Measurements from ENCODE around the gene LDAH.
A peak's percentile ranks its signal among the peaks of the same experiment; 100 is the strongest.

LDAH gene

DNA sequence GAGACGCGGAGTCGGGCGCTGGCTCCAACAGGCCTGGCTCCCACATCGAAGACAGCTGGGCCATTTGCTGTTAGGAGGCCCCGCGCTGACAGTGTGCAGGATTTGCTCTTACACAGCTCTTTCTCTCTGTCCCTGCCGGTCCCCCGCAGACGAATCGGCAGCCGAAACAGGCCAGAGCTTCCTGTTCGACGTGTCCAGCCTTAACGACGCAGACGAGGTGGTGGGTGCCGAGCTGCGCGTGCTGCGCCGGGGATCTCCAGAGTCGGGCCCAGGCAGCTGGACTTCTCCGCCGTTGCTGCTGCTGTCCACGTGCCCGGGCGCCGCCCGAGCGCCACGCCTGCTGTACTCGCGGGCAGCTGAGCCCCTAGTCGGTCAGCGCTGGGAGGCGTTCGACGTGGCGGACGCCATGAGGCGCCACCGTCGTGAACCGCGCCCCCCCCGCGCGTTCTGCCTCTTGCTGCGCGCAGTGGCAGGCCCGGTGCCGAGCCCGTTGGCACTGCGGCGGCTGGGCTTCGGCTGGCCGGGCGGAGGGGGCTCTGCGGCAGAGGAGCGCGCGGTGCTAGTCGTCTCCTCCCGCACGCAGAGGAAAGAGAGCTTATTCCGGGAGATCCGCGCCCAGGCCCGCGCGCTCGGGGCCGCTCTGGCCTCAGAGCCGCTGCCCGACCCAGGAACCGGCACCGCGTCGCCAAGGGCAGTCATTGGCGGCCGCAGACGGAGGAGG lies 152.4 kb downstream of the LDAH start:
- Histone ChIP-seq H3K9me3 (replicated peaks; ENCODE audit: low read length) (no peaks in the 10 kb centered on the region), H3K27me3 (ENCODE audit: control insufficient read depth, insufficient read depth, low read length) (peaks cover 79% of the 10 kb centered on the region), H3K36me3 (ENCODE audit: insufficient read depth, low read length) (no peaks in the 10 kb centered on the region), H3K9ac (ENCODE audit: low read depth, low read length) (no peak overlapping the region), H3K4me3 (ENCODE audit: low read length) (no peak overlapping the region), H3K4me1 (ENCODE audit: control insufficient read depth, insufficient read depth, low read length) (peaks cover 15% of the 10 kb centered on the region), H3K4me2 (ENCODE audit: low read length) (peak overlapping the region; percentile 10)

DNA sequence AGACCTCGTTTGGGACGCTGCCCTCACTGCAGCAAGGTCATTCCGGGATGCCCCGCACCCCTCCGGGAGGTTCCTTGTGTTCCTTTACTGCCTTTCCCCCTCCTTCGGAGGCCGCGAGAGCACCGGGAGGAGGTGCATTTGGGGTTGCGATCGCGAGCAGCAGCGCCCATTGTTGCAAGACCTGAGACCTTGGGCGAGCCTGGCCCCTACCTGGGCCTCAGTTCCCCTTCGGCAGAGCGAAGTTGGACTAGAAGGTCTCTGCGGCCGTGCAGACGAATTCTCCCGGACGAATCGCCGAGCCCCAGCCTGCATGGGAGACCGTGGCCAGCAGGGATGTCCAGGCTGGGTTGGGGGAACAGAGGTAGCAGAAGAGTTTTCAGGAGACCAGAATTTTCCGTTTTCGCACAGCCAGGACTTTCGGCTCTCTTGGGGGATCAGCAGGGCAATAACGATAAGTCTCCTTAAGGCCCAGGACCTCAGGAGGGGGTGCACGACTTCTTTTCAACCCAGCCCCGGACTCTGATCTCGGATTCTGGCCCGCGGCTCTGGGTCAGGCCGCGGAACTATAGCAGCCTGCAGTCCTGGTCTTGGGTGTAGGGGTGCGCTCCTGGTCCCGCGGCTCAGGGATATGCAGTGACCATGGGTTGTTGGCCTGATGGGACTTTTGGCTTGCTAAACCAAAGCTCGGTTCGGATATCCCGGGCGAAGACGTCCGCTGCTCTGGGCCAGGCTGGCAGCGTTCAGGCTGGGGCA lies 153.2 kb downstream of the LDAH start:
- no peak overlapping the region for H3K4me3 ChIP-seq (ENCODE audit: low read length)

DNA sequence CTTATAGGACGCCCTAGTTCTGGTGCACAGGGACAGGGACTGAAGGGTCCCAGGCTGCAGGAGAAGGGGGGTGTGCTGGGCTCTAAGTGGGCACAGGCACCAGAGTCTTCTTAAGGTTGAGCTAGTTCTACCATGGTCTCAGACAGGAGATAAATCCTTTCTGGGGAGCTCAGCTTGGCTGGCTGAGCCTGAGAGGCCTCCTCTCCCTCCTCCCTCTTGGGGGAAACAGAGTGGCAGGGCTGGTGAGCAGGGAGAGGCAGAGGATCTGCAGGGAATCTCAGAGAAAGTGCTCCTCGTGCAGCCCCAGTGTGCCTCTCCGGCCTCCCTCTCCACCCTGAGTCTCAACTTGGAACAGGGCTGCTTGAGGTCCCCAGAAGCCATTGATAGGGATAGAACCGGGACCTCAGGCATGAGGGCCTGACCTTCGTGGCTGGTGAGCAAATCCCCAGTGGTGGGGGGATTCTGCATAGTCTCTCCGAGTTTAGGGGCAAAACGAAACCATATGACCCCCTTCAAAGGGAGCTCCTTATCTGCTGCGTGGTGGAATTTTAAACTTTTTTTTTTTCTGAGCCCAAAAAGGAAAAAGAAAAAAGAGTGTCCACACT lies 153.9 kb downstream of the LDAH start:
- peaks cover 7% of the 10 kb centered on the region for H3K4me1 ChIP-seq (ENCODE audit: control insufficient read depth, insufficient read depth, low read length)
- H3K4me2 ChIP-seq (ENCODE audit: low read length), result no peak overlapping the region
- peaks cover 94% of the 10 kb centered on the region for H3K27me3 ChIP-seq (ENCODE audit: control insufficient read depth, insufficient read depth, low read length)
- no peak overlapping the region for H3K9ac ChIP-seq (ENCODE audit: low read depth, low read length)
- no peak overlapping the region for H3K4me3 ChIP-seq (ENCODE audit: low read length)
- no peaks in the 10 kb centered on the region for H3K36me3 ChIP-seq (ENCODE audit: insufficient read depth, low read length)
- H3K9me3 ChIP-seq (replicated peaks; ENCODE audit: low read length), result no peaks in the 10 kb centered on the region

More for the DNA sequence above, 153.2 kb downstream of the LDAH start:
- Histone ChIP-seq H3K9ac (ENCODE audit: low read depth, low read length) (no peak overlapping the region), H3K9me3 (replicated peaks; ENCODE audit: low read length) (no peaks in the 10 kb centered on the region), H3K4me1 (ENCODE audit: control insufficient read depth, insufficient read depth, low read length) (peaks cover 9% of the 10 kb centered on the region), H3K4me2 (ENCODE audit: low read length) (peak overlapping the region; percentile 10), H3K36me3 (ENCODE audit: insufficient read depth, low read length) (no peaks in the 10 kb centered on the region), H3K27me3 (ENCODE audit: control insufficient read depth, insufficient read depth, low read length) (peaks cover 86% of the 10 kb centered on the region)

DNA sequence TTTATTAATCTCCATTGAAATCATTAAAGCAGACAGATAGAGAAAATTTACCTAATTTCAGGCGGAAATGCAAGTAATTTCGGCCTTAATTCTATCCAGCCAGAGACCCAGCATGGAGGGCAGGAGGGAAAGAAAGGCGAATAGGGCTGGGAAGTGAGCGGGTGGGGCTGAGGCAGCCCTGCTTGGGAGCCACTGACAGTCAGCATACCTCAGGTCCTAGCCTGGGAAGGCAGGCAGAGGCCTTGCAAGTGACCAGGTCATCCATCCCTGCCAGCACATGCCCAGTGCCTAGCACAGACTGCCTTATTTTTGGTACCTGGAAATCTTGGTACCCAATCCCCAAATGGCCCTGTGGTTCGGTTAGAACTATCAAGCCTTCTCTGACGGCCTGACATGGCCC lies 154.4 kb downstream of the LDAH start:
- Histone ChIP-seq H3K27me3 (ENCODE audit: control insufficient read depth, insufficient read depth, low read length) (peaks cover 94% of the 10 kb centered on the region), H3K4me1 (ENCODE audit: control insufficient read depth, insufficient read depth, low read length) (peaks cover 7% of the 10 kb centered on the region), H3K9me3 (replicated peaks; ENCODE audit: low read length) (no peaks in the 10 kb centered on the region), H3K4me3 (ENCODE audit: low read length) (no peak overlapping the region), H3K36me3 (ENCODE audit: insufficient read depth, low read length) (no peaks in the 10 kb centered on the region), H3K9ac (ENCODE audit: low read depth, low read length) (no peak overlapping the region), H3K4me2 (ENCODE audit: low read length) (no peak overlapping the region)

DNA sequence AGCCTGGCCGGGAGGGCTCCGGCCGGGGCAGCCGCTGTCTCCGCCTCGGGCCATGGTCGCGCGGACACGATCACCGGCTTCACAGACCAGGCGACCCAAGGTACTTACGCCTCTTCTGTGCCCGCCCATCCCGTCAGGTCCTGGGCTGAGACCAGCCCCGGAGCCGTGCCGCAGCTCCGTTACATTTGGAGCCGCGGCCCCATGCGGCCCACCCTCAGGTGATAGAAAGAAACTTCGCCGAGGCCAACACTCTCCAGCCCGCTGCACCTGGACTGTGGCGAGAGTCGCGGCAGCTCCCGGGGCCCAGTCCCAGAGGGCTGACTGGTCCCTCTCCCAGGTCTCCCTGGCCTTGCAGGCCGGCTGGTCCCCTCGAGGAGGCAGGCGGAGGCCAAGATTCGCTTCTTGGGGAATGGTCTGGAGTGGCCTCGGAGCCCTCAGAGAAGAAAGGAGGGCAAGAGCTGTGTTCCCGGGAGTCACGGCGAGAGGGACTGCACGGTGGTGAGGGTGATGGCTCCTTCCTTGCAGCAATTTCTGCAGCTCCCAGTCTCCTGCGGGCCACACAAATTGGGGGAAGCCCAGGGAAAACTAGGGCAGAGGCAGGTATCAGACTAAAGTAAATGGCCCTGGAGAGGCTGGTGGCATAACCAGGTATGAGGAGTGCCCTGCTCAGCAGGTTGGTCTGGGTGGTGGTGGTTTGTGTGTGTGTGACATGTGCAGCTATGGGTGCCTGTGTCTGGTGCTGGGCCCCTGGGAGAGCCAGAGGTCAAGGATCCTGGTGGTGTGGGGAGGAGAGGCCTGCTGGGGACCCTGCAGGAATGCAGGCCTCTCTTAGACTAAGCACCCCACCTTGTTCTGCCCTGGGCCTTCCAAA lies 155.1 kb downstream of the LDAH start:
- H3K9me3 ChIP-seq (replicated peaks; ENCODE audit: low read length), result no peaks in the 10 kb centered on the region
- H3K27me3 ChIP-seq (ENCODE audit: control insufficient read depth, insufficient read depth, low read length), result peaks cover 93% of the 10 kb centered on the region
- H3K36me3 ChIP-seq (ENCODE audit: insufficient read depth, low read length), result no peaks in the 10 kb centered on the region
- H3K4me1 ChIP-seq (ENCODE audit: control insufficient read depth, insufficient read depth, low read length), result peaks cover 7% of the 10 kb centered on the region
- H3K9ac ChIP-seq (ENCODE audit: low read depth, low read length), result no peak overlapping the region
- peak overlapping the region; percentile 47 for H3K4me3 ChIP-seq (ENCODE audit: low read length)
- H3K4me2 ChIP-seq (ENCODE audit: low read length), result peak overlapping the region; percentile 79

DNA sequence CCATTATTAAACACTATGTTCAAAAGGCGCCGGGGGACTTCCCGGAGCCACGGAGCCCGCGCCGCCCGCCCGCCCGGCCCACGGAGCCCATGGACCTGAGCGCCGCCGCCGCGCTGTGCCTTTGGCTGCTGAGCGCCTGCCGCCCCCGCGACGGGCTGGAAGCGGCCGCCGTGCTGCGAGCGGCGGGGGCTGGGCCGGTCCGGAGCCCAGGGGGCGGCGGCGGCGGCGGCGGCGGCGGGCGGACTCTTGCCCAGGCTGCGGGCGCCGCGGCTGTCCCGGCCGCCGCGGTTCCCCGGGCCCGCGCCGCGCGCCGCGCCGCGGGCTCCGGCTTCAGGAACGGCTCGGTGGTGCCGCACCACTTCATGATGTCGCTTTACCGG lies 155.8 kb downstream of the LDAH start:
- peak overlapping the region; percentile 47 for H3K4me3 ChIP-seq (ENCODE audit: low read length)
- peak overlapping the region; percentile 79 for H3K4me2 ChIP-seq (ENCODE audit: low read length)
- peaks cover 93% of the 10 kb centered on the region for H3K27me3 ChIP-seq (ENCODE audit: control insufficient read depth, insufficient read depth, low read length)
- no peak overlapping the region for H3K9ac ChIP-seq (ENCODE audit: low read depth, low read length)
- H3K9me3 ChIP-seq (replicated peaks; ENCODE audit: low read length), result no peaks in the 10 kb centered on the region
- peaks cover 7% of the 10 kb centered on the region for H3K4me1 ChIP-seq (ENCODE audit: control insufficient read depth, insufficient read depth, low read length)
- no peaks in the 10 kb centered on the region for H3K36me3 ChIP-seq (ENCODE audit: insufficient read depth, low read length)

DNA sequence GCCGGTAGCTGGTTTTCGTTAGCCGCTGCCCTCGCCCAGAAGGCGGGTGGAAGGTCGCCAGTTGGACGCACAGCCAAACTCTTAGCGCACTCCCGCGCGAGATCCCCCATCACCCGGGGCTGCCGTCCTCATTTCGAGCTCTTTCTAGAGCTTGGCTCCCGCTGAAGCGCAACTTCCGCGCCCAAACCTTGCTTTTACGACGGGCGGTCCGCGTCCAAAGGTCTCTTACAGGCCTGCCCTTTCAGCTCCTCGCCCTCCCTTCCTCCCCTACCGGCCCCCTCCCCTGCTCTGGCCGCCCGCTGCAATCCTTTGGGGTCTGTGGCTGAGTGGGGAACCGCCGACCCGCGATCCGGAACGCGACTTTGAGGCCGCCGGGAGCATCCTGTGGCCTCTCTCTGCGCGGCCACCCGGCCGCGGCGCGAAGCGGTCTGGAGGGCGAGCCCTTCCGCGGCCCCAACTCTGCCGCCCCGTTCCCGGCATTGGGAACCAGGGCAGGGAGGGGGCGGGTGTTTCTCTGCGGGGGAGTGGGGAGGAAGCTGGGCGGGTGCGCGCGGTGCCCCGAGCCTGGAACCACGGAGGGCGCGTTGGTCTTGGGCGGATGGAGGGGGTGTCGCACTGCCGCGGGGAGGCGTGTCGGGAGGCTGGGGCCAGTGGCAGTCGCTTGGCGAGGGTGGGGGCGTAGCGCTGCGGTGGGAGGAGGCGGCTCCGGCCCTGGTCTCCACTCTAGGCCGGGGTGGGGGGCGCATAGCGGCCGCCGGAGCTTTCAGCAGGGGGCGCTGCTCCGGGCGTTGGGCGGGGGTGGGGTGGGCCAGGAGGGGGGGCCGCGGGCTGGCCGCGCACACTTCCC lies 156.4 kb downstream of the LDAH start, which contains the start of gene GDF7:
TSS of gene GDF7 (plus strand) at position 841 of the 847 bp plus-strand sequence. CDS start 96 bp downstream, outside the sequence.
- Histone ChIP-seq H3K4me2 (ENCODE audit: low read length) (peak within 1 kb of the TSS; percentile 79), H3K4me1 (ENCODE audit: control insufficient read depth, insufficient read depth, low read length) (peaks cover 7% of the 10 kb centered on the region), H3K36me3 (ENCODE audit: insufficient read depth, low read length) (no peaks in the 10 kb centered on the region), H3K27me3 (ENCODE audit: control insufficient read depth, insufficient read depth, low read length) (peaks cover 93% of the 10 kb centered on the region), H3K9me3 (replicated peaks; ENCODE audit: low read length) (no peaks in the 10 kb centered on the region), H3K9ac (ENCODE audit: low read depth, low read length) (no peak within 1 kb of the TSS), H3K4me3 (ENCODE audit: low read length) (peak within 1 kb of the TSS; percentile 57)

DNA sequence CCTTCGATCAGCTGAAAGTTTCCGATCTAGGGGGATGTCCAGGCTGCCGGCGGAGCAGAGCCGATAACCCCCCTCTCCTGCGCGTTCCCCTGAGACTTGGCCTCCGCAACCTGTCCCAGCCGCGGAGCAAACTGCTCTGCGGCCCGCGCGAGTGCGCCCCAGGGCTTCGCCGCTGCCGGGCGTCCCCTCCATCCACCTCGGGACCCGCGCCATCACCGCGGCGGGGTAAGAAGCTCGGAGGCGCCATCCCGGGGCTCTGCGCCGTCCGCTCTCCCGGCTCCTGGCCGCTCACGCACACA lies 156.9 kb downstream of the LDAH start:
- no peaks in the 10 kb centered on the region for H3K36me3 ChIP-seq (ENCODE audit: insufficient read depth, low read length)
- no peaks in the 10 kb centered on the region for H3K9me3 ChIP-seq (replicated peaks; ENCODE audit: low read length)
- H3K9ac ChIP-seq (ENCODE audit: low read depth, low read length), result no peak overlapping the region
- H3K4me1 ChIP-seq (ENCODE audit: control insufficient read depth, insufficient read depth, low read length), result peaks cover 7% of the 10 kb centered on the region
- peak overlapping the region; percentile 57 for H3K4me3 ChIP-seq (ENCODE audit: low read length)
- peaks cover 89% of the 10 kb centered on the region for H3K27me3 ChIP-seq (ENCODE audit: control insufficient read depth, insufficient read depth, low read length)
- H3K4me2 ChIP-seq (ENCODE audit: low read length), result peak overlapping the region; percentile 73

DNA sequence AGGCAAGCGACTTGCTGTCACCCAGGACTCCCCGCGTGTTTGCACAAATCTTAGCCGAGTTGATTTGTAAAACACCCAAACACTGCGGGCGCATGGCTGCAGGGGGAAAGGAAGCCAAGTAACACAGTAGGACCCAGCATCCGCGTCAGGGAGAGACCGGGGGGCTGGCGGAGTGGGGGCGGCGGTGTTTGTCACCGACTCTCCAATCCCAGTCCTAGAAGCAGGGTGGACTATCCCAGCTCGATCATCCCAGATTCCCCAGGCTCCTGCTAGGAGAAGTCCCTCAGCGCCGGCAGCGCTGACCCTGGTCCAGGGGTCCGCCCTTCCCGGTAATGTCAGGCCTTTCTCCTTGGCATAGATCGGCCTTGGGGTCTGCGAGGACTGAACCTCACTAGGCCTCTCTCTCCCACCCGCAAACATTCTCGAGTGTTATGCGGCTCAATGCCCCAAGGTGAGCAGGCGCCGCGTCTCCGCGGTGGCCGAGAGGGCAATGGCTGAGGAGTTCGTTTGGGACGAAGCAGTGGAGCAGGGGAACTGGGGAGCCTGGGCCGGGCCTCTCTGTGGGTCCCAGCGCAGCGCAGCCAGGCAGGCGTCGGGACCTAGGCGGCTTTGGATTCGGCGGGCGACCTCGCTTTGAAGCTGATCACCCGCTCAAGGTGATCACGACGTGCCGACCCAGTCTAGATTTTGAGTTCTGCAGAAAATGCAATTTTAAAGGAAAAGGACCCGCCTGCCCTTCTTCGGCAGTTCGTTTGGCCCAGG lies 157.5 kb downstream of the LDAH start:
- Histone ChIP-seq H3K4me2 (ENCODE audit: low read length) (peak overlapping the region; percentile 73), H3K9ac (ENCODE audit: low read depth, low read length) (no peak overlapping the region), H3K4me1 (ENCODE audit: control insufficient read depth, insufficient read depth, low read length) (peaks cover 7% of the 10 kb centered on the region), H3K36me3 (ENCODE audit: insufficient read depth, low read length) (no peaks in the 10 kb centered on the region), H3K9me3 (replicated peaks; ENCODE audit: low read length) (no peaks in the 10 kb centered on the region), H3K27me3 (ENCODE audit: control insufficient read depth, insufficient read depth, low read length) (peaks cover 88% of the 10 kb centered on the region), H3K4me3 (ENCODE audit: low read length) (peak overlapping the region; percentile 4)

All from skeletal muscle satellite cell (primary cell).